HL-60/S4 treated with retinoic acid at 250 ng/mL for 4 days and 3 days (cell line): ENCODE results near the gene KCNK10.

Experiments used
- in situ Hi-C: fragments of 300-500 bp; cut with MboI; formaldehyde crosslinking; loops from 2 replicates; pipeline ENCODE4 v1.7.0; 2022; ENCODE audit warnings: low sequenced_read_pairs

KCNK10 gene

GRCh38 chr14:88322504-88323085, 474 bp downstream of the KCNK10 start:
- in situ Hi-C loops, result no loop called here

- in situ Hi-C loops, result no loop called here
These were observed 1.2 kb downstream of the KCNK10 start for GRCh38 chr14:88321692-88322503.

- in situ Hi-C loops, result no loop called here
These were observed 4.7 kb downstream of the KCNK10 start for GRCh38 chr14:88318406-88318805.

GRCh38 chr14:88316521-88316920, 6.5 kb downstream of the KCNK10 start:
- in situ Hi-C loops, result no loop called here

GRCh38 chr14:88312257-88312656, 10.8 kb downstream of the KCNK10 start:
- in situ Hi-C loops, result no loop called here

GRCh38 chr14:88311780-88312179, 11.3 kb downstream of the KCNK10 start:
- in situ Hi-C loops, result no loop called here

GRCh38 chr14:88310449-88310848, 12.6 kb downstream of the KCNK10 start:
- in situ Hi-C loops, result no loop called here

GRCh38 chr14:88310021-88310420, 13.0 kb downstream of the KCNK10 start:
- in situ Hi-C loops, result no loop called here

- in situ Hi-C loops, result no loop called here
These were observed 17.3 kb downstream of the KCNK10 start for GRCh38 chr14:88305528-88306322.

GRCh38 chr14:88303041-88303440, 20.0 kb downstream of the KCNK10 start:
- in situ Hi-C loops, result no loop called here

GRCh38 chr14:88301381-88301780, 21.7 kb downstream of the KCNK10 start:
- in situ Hi-C loops, result no loop called here

GRCh38 chr14:88300817-88301216, 22.3 kb downstream of the KCNK10 start:
- in situ Hi-C loops, result no loop called here

GRCh38 chr14:88299865-88300530, 23.1 kb downstream of the KCNK10 start:
- in situ Hi-C loops, result no loop called here

GRCh38 chr14:88297306-88297705, 25.8 kb downstream of the KCNK10 start:
- in situ Hi-C loops, result no loop called here

- in situ Hi-C loops, result no loop called here
These were observed 26.7 kb downstream of the KCNK10 start for GRCh38 chr14:88296351-88296750.

- in situ Hi-C loops, result no loop called here
These were observed 33.1 kb downstream of the KCNK10 start for GRCh38 chr14:88289996-88290395.

GRCh38 chr14:88289234-88289633, 33.8 kb downstream of the KCNK10 start:
- in situ Hi-C loops, result no loop called here

- in situ Hi-C loops, result no loop called here
These were observed 36.8 kb downstream of the KCNK10 start for GRCh38 chr14:88286309-88286708.

- in situ Hi-C loops, result no loop called here
These were observed 41.6 kb downstream of the KCNK10 start for GRCh38 chr14:88281447-88281846.

- in situ Hi-C loops, result no loop called here
These were observed 46.0 kb downstream of the KCNK10 start for GRCh38 chr14:88276923-88277596.
